HFF-Myc (cell line): ENCODE data around the gene MORN4.

Experiments used
- DNase-seq: peaks from one replicate; pipeline ENCODE4 v3.0.0-alpha.2; 2011; ENCODE audit warnings: low read depth; ENCODE audit errors: extremely low read depth
- H3K4me3 ChIP-seq: replicated peaks from 2 replicates; pipeline ENCODE4 v1.5.1; 2011; ENCODE audit warnings: low read depth, mild to moderate bottlenecking, control low read depth, low read length
- TF ChIP-seq, protein P1 (sequence below): IDR thresholded peaks from 2 replicates; pipeline ENCODE4 v1.5.1; 2012; ENCODE audit warnings: mild to moderate bottlenecking, low read depth, low read length, control low read depth; ENCODE audit errors: missing control alignments

MORN4 gene

DNA sequence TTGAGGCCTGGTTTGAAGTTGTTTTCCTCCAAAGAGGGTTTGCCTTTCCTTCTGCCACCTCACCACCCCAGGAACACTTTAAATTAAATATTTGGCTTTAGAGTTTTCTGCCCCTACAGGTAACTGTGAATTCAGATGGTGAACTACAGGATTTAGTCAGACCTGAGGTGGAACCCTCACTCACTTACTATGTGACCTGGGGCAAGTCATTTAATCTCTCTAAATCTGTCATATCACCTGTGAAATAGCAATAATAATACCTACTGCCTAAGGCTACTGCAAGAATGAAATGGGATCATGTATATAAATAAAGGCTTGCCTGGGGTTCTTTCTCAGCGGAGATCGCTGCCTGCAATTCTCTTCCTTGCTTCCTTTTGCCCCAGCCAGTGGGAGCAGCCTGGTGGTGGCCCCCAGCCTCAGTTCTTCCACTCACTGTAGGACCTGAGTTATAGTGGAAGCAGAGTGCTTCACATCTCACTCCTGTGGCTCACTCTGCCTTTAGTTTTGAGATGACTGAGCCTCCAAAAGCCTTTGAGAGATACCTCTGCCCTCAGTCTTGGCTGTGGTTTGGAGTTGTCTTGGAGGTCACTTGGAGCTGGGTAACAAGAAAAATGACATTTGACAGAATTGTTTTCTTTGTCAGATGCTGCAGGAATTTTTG lies 66.8 kb downstream of the MORN4 start:
- TF ChIP-seq, protein P1, sequence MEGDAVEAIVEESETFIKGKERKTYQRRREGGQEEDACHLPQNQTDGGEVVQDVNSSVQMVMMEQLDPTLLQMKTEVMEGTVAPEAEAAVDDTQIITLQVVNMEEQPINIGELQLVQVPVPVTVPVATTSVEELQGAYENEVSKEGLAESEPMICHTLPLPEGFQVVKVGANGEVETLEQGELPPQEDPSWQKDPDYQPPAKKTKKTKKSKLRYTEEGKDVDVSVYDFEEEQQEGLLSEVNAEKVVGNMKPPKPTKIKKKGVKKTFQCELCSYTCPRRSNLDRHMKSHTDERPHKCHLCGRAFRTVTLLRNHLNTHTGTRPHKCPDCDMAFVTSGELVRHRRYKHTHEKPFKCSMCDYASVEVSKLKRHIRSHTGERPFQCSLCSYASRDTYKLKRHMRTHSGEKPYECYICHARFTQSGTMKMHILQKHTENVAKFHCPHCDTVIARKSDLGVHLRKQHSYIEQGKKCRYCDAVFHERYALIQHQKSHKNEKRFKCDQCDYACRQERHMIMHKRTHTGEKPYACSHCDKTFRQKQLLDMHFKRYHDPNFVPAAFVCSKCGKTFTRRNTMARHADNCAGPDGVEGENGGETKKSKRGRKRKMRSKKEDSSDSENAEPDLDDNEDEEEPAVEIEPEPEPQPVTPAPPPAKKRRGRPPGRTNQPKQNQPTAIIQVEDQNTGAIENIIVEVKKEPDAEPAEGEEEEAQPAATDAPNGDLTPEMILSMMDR: no peak
- DNase-seq: no peak
- no peak overlapping the region for H3K4me3 ChIP-seq

DNA sequence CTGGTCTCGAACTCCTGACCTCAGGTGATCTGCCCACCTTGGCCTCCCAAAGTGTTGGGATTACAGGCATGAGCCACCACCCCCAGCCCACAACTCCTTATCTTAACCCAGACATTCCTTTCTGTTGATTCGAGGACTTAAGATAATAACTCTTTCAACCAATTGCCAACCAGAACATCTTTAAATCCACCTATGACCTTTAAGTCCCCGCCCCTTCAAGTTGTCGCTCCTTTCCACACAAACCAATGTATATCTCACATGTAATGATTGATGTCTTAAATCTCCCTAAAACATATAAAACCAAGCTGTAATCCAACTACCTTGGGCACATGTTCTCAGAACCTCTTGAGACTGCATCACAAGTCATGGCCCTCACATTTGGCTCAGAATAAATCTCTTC lies 68.5 kb downstream of the MORN4 start:
- no peak overlapping the region for H3K4me3 ChIP-seq
- TF ChIP-seq, protein P1: no peak
- DNase-seq: no peak
